PC-9 (cell line): ENCODE data around the gene TMEM132C. TPM values are rescaled to one million over a fixed set of nuclear protein-coding genes. Genes with fewer than 3 reads are reported as not detected.

Experiments used
- BruUV-seq: library from RNA; stranded (reverse); fragments of 400-500 nt; replicated peaks from 2 replicates; lab custom pipeline; 2021; lab: Mats Ljungman, UMichigan
- CTCF ChIA-PET: fragments of 300-600 bp; sonication (Branson Sonifier 250); formaldehyde crosslinking; loops from one replicate; lab custom pipeline; 2022; ENCODE audit warnings: antibody characterized with exemption; lab: Charles Lee
- POLR2A ChIA-PET: fragments of 300-600 bp; sonication (Branson Sonifier 250); formaldehyde crosslinking; loops from one replicate; lab custom pipeline; 2022; ENCODE audit warnings: antibody characterized with exemption; ENCODE audit not compliant: unreplicated experiment; lab: Charles Lee
- DNase-seq, 2 experiments: peaks; one replicate each; pipeline versions ENCODE4 v3.0.0 to v3.0.0-alpha.2; 2015 to 2022; ENCODE audit warnings: mixed read lengths in 1 of 2
- H2AFZ ChIP-seq: fragments of 200-600 bp; sonication (generic); 2 replicates; pipeline ENCODE4 v1.8.1; 2017; ENCODE audit warnings: antibody characterized with exemption
- H3F3A ChIP-seq: fragments of 200-600 bp; sonication (generic); 2 replicates; pipeline ENCODE4 v1.8.1; 2017; ENCODE audit warnings: antibody characterized with exemption, mild to moderate bottlenecking, low read depth; ENCODE audit not compliant: insufficient read depth
- H3K27ac ChIP-seq: fragments of 200-600 bp; sonication (generic); 2 replicates; pipeline ENCODE4 v1.6.1; 2016; ENCODE audit warnings: mixed run types
- H3K27me3 ChIP-seq: fragments of 200-600 bp; sonication (generic); 2 replicates; pipeline ENCODE4 v1.6.1; 2016; ENCODE audit warnings: low read depth, mixed run types; ENCODE audit not compliant: insufficient read depth
- H3K36me3 ChIP-seq: fragments of 200-600 bp; sonication (generic); 2 replicates; pipeline ENCODE4 v1.6.1; 2016; ENCODE audit warnings: low read depth, mixed run types
- H3K4me1 ChIP-seq: fragments of 200-600 bp; sonication (generic); replicated peaks from 2 replicates; pipeline ENCODE4 v1.6.1; 2016; ENCODE audit warnings: mixed run types; ENCODE audit not compliant: insufficient read depth
- H3K4me2 ChIP-seq: fragments of 200-600 bp; sonication (generic); 2 replicates; pipeline ENCODE4 v1.6.1; 2017; ENCODE audit warnings: mixed run types
- H3K4me3 ChIP-seq: fragments of 200-600 bp; sonication (generic); 2 replicates; pipeline ENCODE4 v1.6.1; 2016; ENCODE audit warnings: mixed run types
- H3K79me2 ChIP-seq: fragments of 200-600 bp; sonication (generic); 2 replicates; pipeline ENCODE4 v1.6.1; 2017; ENCODE audit warnings: low read depth, mixed run types
- H3K9me2 ChIP-seq: fragments of 200-600 bp; sonication (generic); 2 replicates; pipeline ENCODE4 v1.8.1; 2017; ENCODE audit warnings: mild to moderate bottlenecking; ENCODE audit not compliant: insufficient read depth
- H3K9me3 ChIP-seq: fragments of 200-600 bp; sonication (generic); 2 replicates; pipeline ENCODE4 v1.8.1; 2016; ENCODE audit warnings: low read depth; ENCODE audit not compliant: insufficient read depth
- H4K20me1 ChIP-seq: fragments of 200-600 bp; sonication (generic); 2 replicates; pipeline ENCODE4 v1.8.1; 2017; ENCODE audit not compliant: insufficient read depth
- EZH2 ChIP-seq: fragments of 200-600 bp; sonication (generic); IDR thresholded peaks from 2 replicates; pipeline ENCODE4 v1.8.0; 2017; ENCODE audit warnings: antibody characterized with exemption, low read depth
- intact Hi-C: fragments of 100-400 bp; cut with micrococcal nuclease; formaldehyde crosslinking; loops from one replicate; pipeline ENCODE4 v1.10.0; 2022; ENCODE audit not compliant: unreplicated experiment
- total RNA-seq: library from RNA; stranded (reverse); gene quantifications from 2 replicates; pipeline ENCODE4 v1.2.3, GENCODE V29; 2021
- TF ChIP-seq, protein P1 (sequence below): fragments of 200-600 bp; sonication (generic); conservative IDR thresholded peaks from 2 replicates; pipeline ENCODE4 v1.6.1; 2017; ENCODE audit warnings: mixed run types, antibody characterized with exemption, mild to moderate bottlenecking, moderate library complexity

Gene TMEM132C
- total RNA-seq, 1 experiment from 2014 or later: not detected

DNA sequence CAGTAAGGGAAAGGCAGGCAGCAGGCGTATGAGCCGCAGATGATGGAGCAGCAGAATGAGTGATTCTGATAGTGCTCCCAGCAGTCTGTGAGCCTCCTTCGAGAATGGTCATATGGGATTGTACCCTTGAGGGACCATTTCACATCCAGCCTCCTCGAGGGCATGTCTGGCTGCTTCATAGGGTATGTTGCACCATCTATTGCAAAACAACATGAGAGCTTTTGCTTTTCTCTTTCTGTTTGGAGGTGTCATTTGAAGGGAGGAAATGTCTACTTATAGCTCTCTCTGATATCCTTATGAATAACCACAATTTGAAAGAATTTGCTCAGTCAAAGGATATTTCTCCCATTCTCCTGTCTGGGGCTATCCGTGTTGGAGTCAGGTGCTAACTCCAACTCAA, 172.8 kb downstream of the TMEM132C start:
- H3K4me2 ChIP-seq: no peak overlapping the region
- H3K27me3 ChIP-seq: peaks cover 8% of the 10 kb centered on the region; the same call in 1 of the 2 replicates
- POLR2A ChIA-PET: no interaction called here
- DNase-seq: no peak
- intact Hi-C loops: no loop called here
- CTCF ChIA-PET: no interaction called here
- no peaks in the 10 kb centered on the region for H3K4me1 ChIP-seq
- no TSS peak for BruUV-seq
- no peaks in the 10 kb centered on the region for H3K36me3 ChIP-seq
- no peak overlapping the region for H3K4me3 ChIP-seq
- H3K9me3 ChIP-seq: no peaks in the 10 kb centered on the region
- no peak overlapping the region for H2AFZ ChIP-seq
- H4K20me1 ChIP-seq: no peaks in the 10 kb centered on the region
- no peaks in the 10 kb centered on the region for H3F3A ChIP-seq
- no peak overlapping the region for H3K27ac ChIP-seq
- H3K9me2 ChIP-seq: no peaks in the 10 kb centered on the region
- TF ChIP-seq, protein P1, sequence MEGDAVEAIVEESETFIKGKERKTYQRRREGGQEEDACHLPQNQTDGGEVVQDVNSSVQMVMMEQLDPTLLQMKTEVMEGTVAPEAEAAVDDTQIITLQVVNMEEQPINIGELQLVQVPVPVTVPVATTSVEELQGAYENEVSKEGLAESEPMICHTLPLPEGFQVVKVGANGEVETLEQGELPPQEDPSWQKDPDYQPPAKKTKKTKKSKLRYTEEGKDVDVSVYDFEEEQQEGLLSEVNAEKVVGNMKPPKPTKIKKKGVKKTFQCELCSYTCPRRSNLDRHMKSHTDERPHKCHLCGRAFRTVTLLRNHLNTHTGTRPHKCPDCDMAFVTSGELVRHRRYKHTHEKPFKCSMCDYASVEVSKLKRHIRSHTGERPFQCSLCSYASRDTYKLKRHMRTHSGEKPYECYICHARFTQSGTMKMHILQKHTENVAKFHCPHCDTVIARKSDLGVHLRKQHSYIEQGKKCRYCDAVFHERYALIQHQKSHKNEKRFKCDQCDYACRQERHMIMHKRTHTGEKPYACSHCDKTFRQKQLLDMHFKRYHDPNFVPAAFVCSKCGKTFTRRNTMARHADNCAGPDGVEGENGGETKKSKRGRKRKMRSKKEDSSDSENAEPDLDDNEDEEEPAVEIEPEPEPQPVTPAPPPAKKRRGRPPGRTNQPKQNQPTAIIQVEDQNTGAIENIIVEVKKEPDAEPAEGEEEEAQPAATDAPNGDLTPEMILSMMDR: no peak
- TF ChIP-seq EZH2: no peak
- H3K79me2 ChIP-seq: no peaks in the 10 kb centered on the region

DNA sequence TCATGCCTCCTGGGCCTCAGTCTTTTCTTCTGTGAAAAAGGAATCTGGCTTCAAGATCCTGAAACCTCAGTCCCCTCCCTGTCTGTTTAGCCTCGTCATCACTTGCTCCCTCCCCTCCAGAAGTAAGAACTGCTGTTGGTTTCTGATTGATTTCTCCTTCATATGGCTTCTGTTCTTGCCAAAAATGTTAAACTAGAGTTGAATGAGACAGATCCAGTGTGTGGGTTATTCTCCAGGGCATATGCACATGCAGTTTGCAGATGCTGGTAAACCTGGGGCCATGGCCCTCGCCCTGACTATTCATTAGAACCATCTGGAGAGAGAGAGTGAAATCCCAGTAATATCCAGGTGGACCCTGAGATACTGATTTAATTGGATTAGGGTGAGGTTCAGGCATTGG, 175.1 kb downstream of the TMEM132C start:
- Histone ChIP-seq H3K36me3 (no peaks in the 10 kb centered on the region), H3K27me3 (peaks cover 25% of the 10 kb centered on the region; the same call in 1 of the 2 replicates), H3K4me2 (no peak overlapping the region), H3K27ac (no peak overlapping the region), H3K9me3 (no peaks in the 10 kb centered on the region), H3K4me1 (no peaks in the 10 kb centered on the region), H3K9me2 (no peaks in the 10 kb centered on the region), H3K79me2 (no peaks in the 10 kb centered on the region), H3K4me3 (no peak overlapping the region), H4K20me1 (no peaks in the 10 kb centered on the region), H3F3A (no peaks in the 10 kb centered on the region), H2AFZ (no peak overlapping the region)
- POLR2A ChIA-PET: no interaction called here
- intact Hi-C loops: no loop called here
- CTCF ChIA-PET: no interaction called here
- DNase-seq: no peak
- BruUV-seq: no TSS peak
- TF ChIP-seq, protein P1: no peak
- TF ChIP-seq EZH2: no peak

DNA sequence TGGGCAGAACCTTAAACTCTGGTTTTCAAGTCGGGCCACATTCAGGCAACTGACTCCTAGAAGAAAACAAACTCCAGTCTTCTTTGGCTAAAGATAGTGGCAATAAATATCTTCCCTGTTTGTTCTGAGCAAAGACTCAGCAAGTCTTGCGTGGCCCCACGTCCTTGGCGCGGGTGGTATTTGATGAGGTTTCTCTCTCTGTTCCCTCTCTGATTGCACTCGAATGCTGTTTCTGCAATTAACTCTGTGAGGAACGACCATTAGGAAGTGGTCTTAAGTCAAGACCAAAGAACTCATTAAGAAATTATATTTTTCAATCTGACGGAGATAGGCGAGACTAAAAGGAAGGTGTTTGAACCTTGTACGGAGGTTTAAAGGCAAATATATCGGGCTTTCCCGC, 177.6 kb downstream of the TMEM132C start:
- POLR2A ChIA-PET: no interaction called here
- Histone ChIP-seq H3F3A (no peaks in the 10 kb centered on the region), H3K79me2 (no peaks in the 10 kb centered on the region), H3K4me3 (no peak overlapping the region), H2AFZ (no peak overlapping the region), H3K36me3 (no peaks in the 10 kb centered on the region), H3K4me2 (no peak overlapping the region), H3K9me3 (no peaks in the 10 kb centered on the region), H3K27me3 (peaks cover 25% of the 10 kb centered on the region; the same call in 1 of the 2 replicates), H3K27ac (no peak overlapping the region), H4K20me1 (no peaks in the 10 kb centered on the region), H3K4me1 (no peaks in the 10 kb centered on the region), H3K9me2 (no peaks in the 10 kb centered on the region)
- intact Hi-C loops: no loop called here
- no peak for TF ChIP-seq EZH2
- TF ChIP-seq, protein P1: no peak
- DNase-seq: no peak
- no TSS peak for BruUV-seq
- CTCF ChIA-PET: no interaction called here
